ENCODE results near the gene USH2A. TPM values are rescaled to one million over a fixed set of nuclear protein-coding genes. Genes with fewer than 3 reads are reported as not detected.

Gene USH2A
- total and polyA plus RNA-seq, 11 donors: 0.03 to 4.7 (median 1.7) TPM

DNA sequence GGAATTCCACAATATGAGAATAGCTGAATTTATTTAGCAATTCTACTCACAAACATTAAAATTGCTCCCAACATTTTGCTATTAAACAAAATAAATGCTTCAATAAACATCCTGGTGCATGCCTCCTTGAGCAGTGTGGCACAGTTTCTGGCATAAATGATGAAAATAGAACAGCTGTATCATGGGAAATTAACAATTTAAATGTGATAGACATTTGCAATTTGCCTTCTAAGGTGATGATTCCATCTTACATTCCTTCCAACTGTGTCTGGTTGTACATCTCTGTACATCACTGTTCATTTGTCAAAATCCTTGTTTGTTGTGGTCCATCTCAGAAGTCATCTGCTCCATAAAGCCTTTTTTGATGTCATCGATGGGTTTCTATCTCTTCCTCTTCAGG lies 657.4 kb downstream of the USH2A start:
- ATAC-seq: no peak
- H3K27me3 ChIP-seq: no peaks in the 10 kb centered on the region
- H3K4me1 ChIP-seq: no peaks in the 10 kb centered on the region
- no peak overlapping the region for H3K27ac ChIP-seq
- no peak overlapping the region for H3K4me3 ChIP-seq
- WGBS, 4 donors: 89 to 96% (median 91%) methylated on average over 1 of the region's 1 CpG
- H3K36me3 ChIP-seq: no peaks in the 10 kb centered on the region
- DNase-seq: no peak
- no peaks in the 10 kb centered on the region for H3K9me3 ChIP-seq
- no peak for TF ChIP-seq POLR2A (IDR thresholded peaks at IDR 0.05)
- TF ChIP-seq, protein P1, sequence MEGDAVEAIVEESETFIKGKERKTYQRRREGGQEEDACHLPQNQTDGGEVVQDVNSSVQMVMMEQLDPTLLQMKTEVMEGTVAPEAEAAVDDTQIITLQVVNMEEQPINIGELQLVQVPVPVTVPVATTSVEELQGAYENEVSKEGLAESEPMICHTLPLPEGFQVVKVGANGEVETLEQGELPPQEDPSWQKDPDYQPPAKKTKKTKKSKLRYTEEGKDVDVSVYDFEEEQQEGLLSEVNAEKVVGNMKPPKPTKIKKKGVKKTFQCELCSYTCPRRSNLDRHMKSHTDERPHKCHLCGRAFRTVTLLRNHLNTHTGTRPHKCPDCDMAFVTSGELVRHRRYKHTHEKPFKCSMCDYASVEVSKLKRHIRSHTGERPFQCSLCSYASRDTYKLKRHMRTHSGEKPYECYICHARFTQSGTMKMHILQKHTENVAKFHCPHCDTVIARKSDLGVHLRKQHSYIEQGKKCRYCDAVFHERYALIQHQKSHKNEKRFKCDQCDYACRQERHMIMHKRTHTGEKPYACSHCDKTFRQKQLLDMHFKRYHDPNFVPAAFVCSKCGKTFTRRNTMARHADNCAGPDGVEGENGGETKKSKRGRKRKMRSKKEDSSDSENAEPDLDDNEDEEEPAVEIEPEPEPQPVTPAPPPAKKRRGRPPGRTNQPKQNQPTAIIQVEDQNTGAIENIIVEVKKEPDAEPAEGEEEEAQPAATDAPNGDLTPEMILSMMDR (IDR thresholded peaks at IDR 0.05): no peak
- intact Hi-C loops (cut with DNase I): no loop called here

DNA sequence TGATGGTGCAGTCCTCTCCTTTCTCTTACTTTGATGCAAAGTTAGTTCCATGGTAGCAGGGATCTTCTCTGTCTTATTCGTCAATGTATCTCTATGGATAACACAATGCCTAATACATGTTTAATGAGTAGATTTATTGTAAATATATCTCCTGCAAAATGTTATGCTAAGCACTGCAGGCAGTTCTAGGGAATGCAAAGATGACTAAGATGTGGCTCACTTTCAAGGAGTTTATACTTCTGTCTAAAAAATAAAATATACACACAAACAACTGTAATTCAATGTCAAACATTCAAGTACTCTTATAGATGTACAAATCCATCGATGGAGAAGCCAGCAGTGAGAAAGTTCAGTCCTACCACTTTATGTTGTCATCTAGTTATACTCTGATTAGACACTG lies 661.8 kb downstream of the USH2A start:
- Histone ChIP-seq H3K4me1 (no peaks in the 10 kb centered on the region), H3K36me3 (no peaks in the 10 kb centered on the region), H3K4me3 (no peak overlapping the region), H3K9me3 (no peaks in the 10 kb centered on the region), H3K27me3 (no peaks in the 10 kb centered on the region), H3K27ac (no peak overlapping the region)
- DNase-seq (no peak), ATAC-seq (no peak)
- intact Hi-C loops (cut with DNase I): no loop called here
- TF ChIP-seq, protein P1 (IDR thresholded peaks at IDR 0.05): no peak
- TF ChIP-seq POLR2A (IDR thresholded peaks at IDR 0.05): no peak
- 85 to 91% (median 88%) methylated on average over 2 of the region's 2 CpGs for WGBS, 4 donors

DNA sequence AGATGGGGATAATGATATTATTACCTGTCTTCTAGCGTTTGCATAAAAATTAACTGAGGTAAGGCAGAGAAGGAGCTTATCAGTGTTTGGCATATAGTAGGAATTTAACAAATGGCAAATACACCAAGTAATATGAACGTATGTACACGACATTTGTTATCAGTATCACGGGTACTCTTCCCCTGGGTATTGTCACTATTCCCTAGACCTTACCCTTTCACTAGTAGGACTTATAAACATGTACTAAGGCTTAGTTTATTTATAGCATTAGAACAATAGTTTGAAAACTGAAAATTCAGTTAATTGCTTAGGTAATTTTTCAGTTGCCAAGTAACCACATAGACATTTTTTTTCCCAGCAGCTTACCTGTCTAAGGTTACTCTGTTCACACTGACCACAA lies 669.1 kb downstream of the USH2A start:
- H3K4me1 ChIP-seq: no peaks in the 10 kb centered on the region
- ATAC-seq: no peak
- 62 to 73% (median 64%) methylated on average over 4 of the region's 4 CpGs for WGBS, 4 donors
- H3K27ac ChIP-seq: no peak overlapping the region
- intact Hi-C loops (cut with DNase I): no loop called here
- no peak for DNase-seq
- no peaks in the 10 kb centered on the region for H3K36me3 ChIP-seq
- H3K4me3 ChIP-seq: no peak overlapping the region
- no peaks in the 10 kb centered on the region for H3K9me3 ChIP-seq
- no peaks in the 10 kb centered on the region for H3K27me3 ChIP-seq
- TF ChIP-seq, protein P1 (IDR thresholded peaks at IDR 0.05): no peak
- TF ChIP-seq POLR2A (IDR thresholded peaks at IDR 0.05): no peak

GRCh38 chr1:215749414-215749813 lies 673.8 kb downstream of the USH2A start:
- TF ChIP-seq, protein P1 (IDR thresholded peaks at IDR 0.05): no peak
- TF ChIP-seq POLR2A (IDR thresholded peaks at IDR 0.05): no peak
- intact Hi-C loops (cut with DNase I): loop anchor here in 1 of 10 donors (10.0 kb wide), 1 partner anchor 65 kb away; no protein-coding TSS in a partner anchor
- Histone ChIP-seq H3K36me3 (no peaks in the 10 kb centered on the region), H3K27me3 (no peaks in the 10 kb centered on the region), H3K4me1 (no peaks in the 10 kb centered on the region), H3K27ac (no peak overlapping the region), H3K4me3 (no peak overlapping the region), H3K9me3 (no peaks in the 10 kb centered on the region)
- 68 to 88% (median 74%) methylated on average over 4 of the region's 4 CpGs for WGBS, 4 donors
- no peak for DNase-seq
- no peak for ATAC-seq
